ENCODE data around the gene CCDC187. TPM values are rescaled to one million over a fixed set of nuclear protein-coding genes. Genes with fewer than 3 reads are reported as not detected.

The CCDC187 gene
- total and polyA plus RNA-seq, 2 experiments from 2014 or later, result 0.13 to 1.3 TPM

DNA sequence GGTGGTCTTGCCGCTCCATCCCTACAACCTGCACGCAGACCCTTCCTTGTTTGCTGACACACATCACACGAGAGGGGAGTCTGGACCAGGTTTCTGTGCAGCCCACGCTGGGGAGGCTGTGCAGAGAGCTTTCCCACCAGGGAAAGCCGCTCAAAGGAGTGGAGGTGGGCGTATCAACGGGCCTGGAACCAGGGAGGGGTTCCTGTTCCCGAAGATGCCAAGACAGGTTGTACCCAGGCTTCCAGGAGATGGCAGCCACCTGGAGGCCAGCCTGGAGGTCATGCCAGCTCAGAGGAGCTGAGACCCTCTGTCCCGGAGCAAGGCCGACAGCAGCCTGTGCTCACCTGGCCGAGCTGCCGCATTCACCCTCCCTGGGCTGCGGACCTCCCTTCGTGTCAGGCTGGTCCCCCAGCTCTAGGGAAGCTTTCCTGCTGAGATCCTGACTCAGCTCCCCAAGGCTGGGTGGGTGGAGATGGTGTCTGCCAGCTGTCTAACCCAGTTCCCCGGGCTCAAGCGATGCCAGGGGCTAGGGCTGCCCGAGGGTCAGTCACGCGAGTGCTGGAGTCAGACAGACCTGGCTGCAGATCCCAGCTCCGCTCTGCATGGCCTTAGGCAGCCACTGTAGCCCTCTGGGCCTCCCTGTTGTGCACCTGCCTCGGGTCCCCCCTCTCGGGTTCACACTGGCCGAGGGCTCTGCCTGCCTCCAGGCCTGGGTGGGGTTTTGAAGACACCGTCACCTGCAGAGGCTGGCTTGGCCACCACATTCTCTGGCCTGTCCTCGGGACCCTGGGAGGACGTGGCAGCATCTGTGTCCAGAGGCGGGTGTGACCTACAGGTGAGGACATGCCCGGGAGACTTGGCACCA lies 29.7 kb downstream of the CCDC187 start:
- H3K36me3 ChIP-seq, result no peaks in the 10 kb centered on the region
- no peaks in the 10 kb centered on the region for H3K27me3 ChIP-seq
- no peaks in the 10 kb centered on the region for H3K9me3 ChIP-seq (ENCODE audit: low read depth)
- H3K4me3 ChIP-seq, result no peak overlapping the region
- DNase-seq (ENCODE audit: low read depth in 1 of 2, low spot score in 1 of 2), result no peak
- TF ChIP-seq, protein P1, sequence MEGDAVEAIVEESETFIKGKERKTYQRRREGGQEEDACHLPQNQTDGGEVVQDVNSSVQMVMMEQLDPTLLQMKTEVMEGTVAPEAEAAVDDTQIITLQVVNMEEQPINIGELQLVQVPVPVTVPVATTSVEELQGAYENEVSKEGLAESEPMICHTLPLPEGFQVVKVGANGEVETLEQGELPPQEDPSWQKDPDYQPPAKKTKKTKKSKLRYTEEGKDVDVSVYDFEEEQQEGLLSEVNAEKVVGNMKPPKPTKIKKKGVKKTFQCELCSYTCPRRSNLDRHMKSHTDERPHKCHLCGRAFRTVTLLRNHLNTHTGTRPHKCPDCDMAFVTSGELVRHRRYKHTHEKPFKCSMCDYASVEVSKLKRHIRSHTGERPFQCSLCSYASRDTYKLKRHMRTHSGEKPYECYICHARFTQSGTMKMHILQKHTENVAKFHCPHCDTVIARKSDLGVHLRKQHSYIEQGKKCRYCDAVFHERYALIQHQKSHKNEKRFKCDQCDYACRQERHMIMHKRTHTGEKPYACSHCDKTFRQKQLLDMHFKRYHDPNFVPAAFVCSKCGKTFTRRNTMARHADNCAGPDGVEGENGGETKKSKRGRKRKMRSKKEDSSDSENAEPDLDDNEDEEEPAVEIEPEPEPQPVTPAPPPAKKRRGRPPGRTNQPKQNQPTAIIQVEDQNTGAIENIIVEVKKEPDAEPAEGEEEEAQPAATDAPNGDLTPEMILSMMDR (IDR thresholded peaks at IDR 0.05; ENCODE audit: low read depth, low read length), result no peak
- H3K4me1 ChIP-seq (ENCODE audit: low read depth), result no peaks in the 10 kb centered on the region
- H3K27ac ChIP-seq, result no peak overlapping the region

DNA sequence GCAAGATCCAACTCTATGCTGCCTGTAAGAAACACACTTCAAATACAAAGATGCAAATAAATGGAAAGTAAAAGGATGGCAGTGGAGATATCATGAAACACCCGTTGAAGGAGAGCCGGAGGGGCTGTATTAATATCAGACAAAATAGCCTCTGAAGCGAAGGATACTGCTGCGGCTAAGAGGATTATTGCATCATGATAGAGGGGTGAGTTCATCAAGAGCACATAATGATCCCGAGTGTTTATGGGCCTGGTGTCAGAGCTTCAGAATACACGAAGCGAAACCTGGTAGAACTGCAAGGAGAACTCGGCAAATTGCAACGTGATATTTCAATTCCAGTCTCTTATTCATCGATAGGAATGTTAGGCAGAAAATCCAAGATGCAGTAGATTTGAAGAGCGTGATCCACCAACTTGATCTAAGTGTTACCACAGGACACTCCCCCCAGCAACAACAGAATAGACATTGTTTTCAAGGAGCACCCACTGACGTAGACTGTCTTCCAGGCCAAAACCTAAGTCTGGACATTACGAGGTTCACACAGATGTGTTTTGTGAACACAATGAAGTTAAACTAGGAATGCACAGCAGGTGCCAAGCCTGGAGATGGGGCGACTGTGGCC lies 30.5 kb downstream of the CCDC187 start:
- no peaks in the 10 kb centered on the region for H3K36me3 ChIP-seq
- TF ChIP-seq, protein P1 (IDR thresholded peaks at IDR 0.05; ENCODE audit: low read depth, low read length), result no peak
- no peak for DNase-seq (ENCODE audit: low read depth in 1 of 2, low spot score in 1 of 2)
- no peak overlapping the region for H3K27ac ChIP-seq
- no peak overlapping the region for H3K4me3 ChIP-seq
- no peaks in the 10 kb centered on the region for H3K27me3 ChIP-seq
- no peaks in the 10 kb centered on the region for H3K9me3 ChIP-seq (ENCODE audit: low read depth)
- H3K4me1 ChIP-seq (ENCODE audit: low read depth), result peaks cover 6% of the 10 kb centered on the region

DNA sequence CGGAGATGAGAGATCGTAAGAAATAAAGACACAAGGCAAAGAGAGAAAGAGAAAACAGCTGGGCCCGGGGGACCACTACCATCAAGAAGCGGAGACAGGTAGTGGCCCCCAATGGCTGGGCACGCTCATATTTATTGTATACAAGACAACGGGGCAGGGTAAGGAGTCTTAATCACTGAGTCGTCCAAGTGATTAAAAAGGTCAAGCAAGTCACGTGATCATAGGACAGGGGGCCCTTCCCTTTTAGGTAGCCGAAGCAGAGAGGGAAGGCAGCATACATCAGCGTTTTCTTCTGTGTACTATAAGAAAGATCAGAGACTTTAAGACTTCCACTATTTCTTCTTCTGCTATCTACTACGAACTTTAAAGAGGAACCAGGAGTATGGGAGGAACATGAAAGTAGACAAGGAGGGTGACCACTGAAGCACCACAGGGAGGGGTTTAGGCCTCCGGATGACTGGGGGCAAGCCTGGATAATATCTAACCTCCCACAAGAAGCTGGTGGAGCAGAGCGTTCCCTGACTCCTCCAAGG lies 33.7 kb downstream of the CCDC187 start:
- no peaks in the 10 kb centered on the region for H3K36me3 ChIP-seq
- no peak overlapping the region for H3K4me3 ChIP-seq
- TF ChIP-seq, protein P1 (IDR thresholded peaks at IDR 0.05; ENCODE audit: low read depth, low read length), result no peak
- H3K27me3 ChIP-seq, result no peaks in the 10 kb centered on the region
- peaks cover 17% of the 10 kb centered on the region for H3K4me1 ChIP-seq (ENCODE audit: low read depth)
- no peaks in the 10 kb centered on the region for H3K9me3 ChIP-seq (ENCODE audit: low read depth)
- no peak overlapping the region for H3K27ac ChIP-seq
- DNase-seq (ENCODE audit: low read depth in 1 of 2, low spot score in 1 of 2), result no peak

DNA sequence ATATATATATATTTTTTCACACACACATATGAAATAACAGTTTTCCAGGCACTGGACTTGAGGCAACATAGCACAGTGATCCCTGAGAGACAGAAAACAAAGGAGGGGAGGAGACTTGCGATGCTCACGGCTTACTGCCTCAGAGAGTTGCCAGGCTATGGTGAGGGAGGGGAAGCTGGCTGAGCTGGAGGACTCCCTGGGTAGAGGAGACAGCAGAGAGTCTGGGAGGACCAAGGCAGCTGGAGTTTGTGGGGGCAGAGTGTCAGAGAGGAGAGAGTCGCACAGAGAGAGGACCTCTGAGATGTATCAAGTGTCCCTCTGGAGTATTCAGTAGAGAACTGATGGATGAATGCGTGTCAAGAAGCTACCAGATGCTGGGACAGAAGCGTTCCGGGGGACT lies 35.2 kb downstream of the CCDC187 start:
- Histone ChIP-seq H3K27me3 (no peaks in the 10 kb centered on the region), H3K36me3 (no peaks in the 10 kb centered on the region), H3K9me3 (ENCODE audit: low read depth) (no peaks in the 10 kb centered on the region), H3K27ac (peak overlapping the region; percentile 83), H3K4me1 (ENCODE audit: low read depth) (peaks cover 17% of the 10 kb centered on the region), H3K4me3 (no peak overlapping the region)
- peak in 1 of 2 donors; percentile 36 for DNase-seq (ENCODE audit: low read depth in 1 of 2, low spot score in 1 of 2)
- TF ChIP-seq, protein P1 (IDR thresholded peaks at IDR 0.05; ENCODE audit: low read depth, low read length), result no peak

DNA sequence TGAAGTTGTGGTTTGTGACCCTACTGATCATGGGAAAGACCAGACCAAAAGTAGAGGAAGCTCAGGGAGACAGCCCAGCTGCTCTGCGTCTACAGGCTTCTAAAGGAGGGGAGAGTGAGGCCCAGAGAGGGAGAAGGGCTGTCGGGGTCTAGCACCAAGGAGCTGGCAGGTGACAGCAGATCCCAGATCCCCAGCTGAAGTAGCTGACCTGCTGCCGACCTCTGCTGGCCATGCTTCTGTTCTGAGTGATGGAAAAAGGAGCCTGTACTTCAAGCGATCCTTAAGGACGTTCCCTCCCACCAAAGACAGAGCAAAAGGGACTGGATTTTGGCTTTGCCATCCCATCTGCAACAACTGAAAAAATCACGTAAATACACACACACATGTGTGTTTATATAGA lies 35.6 kb downstream of the CCDC187 start:
- H3K4me3 ChIP-seq, result no peak overlapping the region
- peak; percentile 20 to 83 for DNase-seq (ENCODE audit: low read depth in 1 of 2, low spot score in 1 of 2)
- TF ChIP-seq, protein P1 (IDR thresholded peaks at IDR 0.05; ENCODE audit: low read depth, low read length), result no peak

More for the DNA sequence above, 35.6 kb downstream of the CCDC187 start:
- Histone ChIP-seq H3K27ac (peak overlapping the region; percentile 83), H3K4me1 (ENCODE audit: low read depth) (peaks cover 17% of the 10 kb centered on the region), H3K9me3 (ENCODE audit: low read depth) (no peaks in the 10 kb centered on the region), H3K27me3 (no peaks in the 10 kb centered on the region), H3K36me3 (no peaks in the 10 kb centered on the region)

Measured in cardiac muscle cell (in vitro differentiated cells and primary cell).